Esophagus mucosa (tissue), 1 donor: ENCODE data around the gene CRTAP. TPM values are rescaled to one million over a fixed set of nuclear protein-coding genes. Genes with fewer than 3 reads are reported as not detected.
"Not testable (repeated sequence)": the region's sequence is repeated elsewhere in the genome, so short reads cannot be mapped to it uniquely, and the experiment has no call there.

ENCODE experiments used
- ATAC-seq: fragments of 200-7000 bp; cut with Tn5 transposase; one replicate; pipeline ENCODE4 v1.9.1; 2020
- total RNA-seq: library from RNA; stranded (reverse); gene quantifications from one replicate; pipeline ENCODE4 v1.2.4, GENCODE V29; 2023
- donor health status: DM: yes; HTN: yes; CAD: no.

CRTAP gene
- total RNA-seq, 1 donor from 2014 or later: 78.7 TPM

DNA sequence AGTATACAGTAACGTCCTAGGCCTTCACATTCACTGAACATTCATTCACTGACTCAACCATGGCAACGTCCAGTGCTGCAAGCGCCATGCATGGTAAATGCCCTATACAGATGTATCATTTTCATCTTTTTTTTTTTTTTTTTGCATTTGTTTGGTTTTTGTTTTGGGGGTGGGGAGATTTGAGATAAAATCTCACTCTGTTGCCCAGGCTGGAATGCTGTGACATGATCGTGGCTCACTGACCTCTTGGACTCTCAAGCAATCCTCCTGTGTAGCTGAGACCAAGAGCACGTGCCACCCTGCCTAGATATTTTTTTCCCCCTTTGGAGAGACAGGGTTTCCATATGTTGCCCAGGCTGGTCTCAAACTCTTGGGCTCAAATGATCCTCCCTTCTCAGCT is 67.4 kb downstream of the CRTAP start:
- ATAC-seq: no peak

GRCh38 chr3:33181641-33182040 is 67.8 kb downstream of the CRTAP start:
- not testable (repeated sequence) for ATAC-seq

DNA sequence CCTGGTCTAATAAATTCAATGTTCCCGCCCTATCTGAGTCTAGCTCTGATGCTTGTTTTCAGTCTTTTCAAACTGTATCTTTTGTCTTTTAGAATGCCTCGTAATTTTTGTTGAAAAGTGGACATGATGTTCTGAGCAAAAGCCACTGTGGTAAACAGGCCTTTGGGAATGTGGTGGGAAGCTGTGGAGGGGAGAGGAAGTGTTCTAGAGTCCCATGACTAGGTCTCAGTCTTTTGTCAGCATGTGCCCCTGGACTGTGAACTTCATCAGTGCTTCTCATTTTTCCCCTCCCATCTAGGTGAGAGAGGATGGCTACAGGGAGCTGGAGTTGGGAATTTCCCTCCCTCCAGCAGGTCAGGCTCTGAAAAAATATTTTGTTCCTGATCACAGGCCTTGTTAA is 71.0 kb downstream of the CRTAP start:
- no peak for ATAC-seq

GRCh38 chr3:33186524-33187367 is 72.9 kb downstream of the CRTAP start:
- ATAC-seq: no peak

DNA sequence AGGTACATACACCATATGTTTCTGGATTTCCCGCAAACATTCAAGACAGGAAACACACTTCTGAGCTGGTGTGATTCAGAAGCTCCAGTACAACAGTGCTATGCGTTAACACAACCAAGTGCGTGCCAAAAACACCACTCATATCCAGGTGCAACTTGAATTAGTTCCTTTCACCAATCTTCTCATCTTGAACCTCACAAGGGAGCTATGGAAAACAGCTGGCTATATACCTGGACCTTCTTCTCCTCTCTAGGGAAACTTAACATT is 73.5 kb downstream of the CRTAP start:
- ATAC-seq: no peak

DNA sequence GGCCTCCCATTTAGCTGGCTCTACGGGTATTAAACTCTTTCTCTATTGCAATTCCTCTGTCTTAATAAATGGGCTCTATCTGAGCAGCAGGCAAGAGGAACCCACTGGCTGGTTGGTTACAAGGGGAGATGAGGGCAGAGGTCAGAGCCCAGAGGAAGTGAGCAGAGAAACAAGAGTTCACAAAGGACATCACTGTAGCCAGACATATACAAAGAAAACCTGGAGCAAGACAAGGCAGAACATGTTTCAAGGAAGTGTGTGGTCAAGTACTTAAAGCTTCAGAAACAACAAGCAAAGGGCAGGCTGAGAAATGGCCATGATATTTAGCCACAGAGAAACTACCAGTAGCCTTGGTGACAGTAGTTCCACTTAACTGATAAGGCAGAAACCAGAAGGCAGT is 80.5 kb downstream of the CRTAP start:
- ATAC-seq: no peak

- ATAC-seq: no peak
Observed at GRCh38 chr3:33196538-33196937, 82.7 kb downstream of the CRTAP start.

Other genes starting within 250 kb of the CRTAP start
- 0.40 TPM for gene CCR4, start 162.4 kb upstream of the CRTAP start, total RNA-seq
- 28.8 TPM for gene GLB1, start 16.9 kb upstream of the CRTAP start, total RNA-seq
- 4.8 TPM for gene TMPPE, start 16.9 kb upstream of the CRTAP start, total RNA-seq
- 0.08 TPM for gene SUSD5, start 104.8 kb downstream of the CRTAP start, total RNA-seq
- gene FBXL2, start 163.4 kb downstream of the CRTAP start, total RNA-seq: 1.7 TPM